C1 segment of cervical spinal cord (tissue), 14 donors: ENCODE data around the gene TMEM213.

Experiments used
- DNase-seq, 14 donors: peaks; one replicate each; lab custom pipeline; 2025; lab: John Stamatoyannopoulos, UW

The TMEM213 gene

GRCh38 chr7:138797715-138798320 lies at the start of gene TMEM213, which contains the start of gene ATP6V0A4:
TMEM213 (plus strand) TSS chr7:138797994; CDS start chr7:138798105, 111 bp downstream.
ATP6V0A4 (minus strand) TSS chr7:138798196; CDS start chr7:138771247, 26,949 bp downstream.
- no peak for DNase-seq

- no peak for DNase-seq
Measured at GRCh38 chr7:138748666-138749065, 49.1 kb upstream of the TMEM213 start.

GRCh38 chr7:138749960-138750359 lies 47.8 kb upstream of the TMEM213 start:
- DNase-seq: no peak

GRCh38 chr7:138750473-138750872 lies 47.3 kb upstream of the TMEM213 start:
- no peak for DNase-seq

DNA sequence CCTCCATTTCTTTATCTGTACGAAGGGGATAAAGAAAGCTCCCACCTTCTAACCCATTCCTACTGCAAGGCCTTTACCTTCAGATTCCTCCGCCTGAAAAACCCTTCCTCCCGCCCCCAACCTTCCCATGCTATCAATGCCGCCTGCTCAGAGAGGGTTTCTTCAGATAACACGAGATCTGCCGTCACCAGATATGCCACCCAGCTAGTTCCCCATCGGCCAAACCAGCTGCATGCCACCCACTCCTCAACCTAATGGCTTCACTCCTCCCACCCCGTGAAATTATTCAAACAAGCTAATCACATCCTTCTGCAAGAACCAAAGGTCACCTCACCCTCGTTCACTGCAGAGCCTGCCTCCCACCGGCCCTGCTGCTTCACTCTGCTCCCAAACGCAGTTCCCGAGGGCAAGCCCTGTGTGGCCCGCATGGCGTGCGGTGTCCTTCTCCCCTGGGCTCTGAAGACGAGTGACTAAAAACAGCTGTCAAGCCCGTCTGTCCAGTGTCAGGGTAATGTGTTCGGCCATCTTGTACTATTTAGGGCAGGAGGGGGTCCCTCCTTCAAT lies 46.8 kb upstream of the TMEM213 start:
- no peak for DNase-seq

DNA sequence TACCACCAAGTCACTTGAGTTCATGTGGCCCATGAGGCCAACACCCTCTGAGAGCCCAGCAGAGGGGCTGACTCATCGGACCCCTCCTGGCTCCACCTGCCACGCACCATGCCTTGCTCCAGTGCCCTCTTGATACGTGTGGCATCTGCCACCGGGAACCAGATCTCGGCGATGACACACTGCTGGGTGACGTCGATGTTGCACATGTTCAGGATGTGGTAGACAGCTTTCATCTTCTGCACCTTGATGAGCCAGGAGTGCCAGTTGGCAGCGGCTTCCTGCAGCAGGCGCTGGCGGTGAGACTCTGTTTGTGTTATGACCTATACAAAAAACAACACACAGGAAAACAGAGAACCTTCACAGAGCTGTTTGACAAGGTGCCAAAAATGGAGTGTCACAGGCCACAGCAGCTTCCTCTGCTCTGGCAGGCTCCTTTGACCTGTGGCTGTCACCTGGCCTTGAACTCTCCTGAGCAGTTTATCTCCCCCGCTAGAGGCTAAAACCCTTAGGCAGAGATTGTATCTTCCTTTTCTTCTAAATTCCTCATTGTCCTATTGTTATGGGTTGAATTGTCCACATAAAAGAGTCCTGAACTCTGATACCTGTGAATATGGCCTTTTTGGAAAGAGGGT lies 45.2 kb upstream of the TMEM213 start:
- no peak for DNase-seq

DNA sequence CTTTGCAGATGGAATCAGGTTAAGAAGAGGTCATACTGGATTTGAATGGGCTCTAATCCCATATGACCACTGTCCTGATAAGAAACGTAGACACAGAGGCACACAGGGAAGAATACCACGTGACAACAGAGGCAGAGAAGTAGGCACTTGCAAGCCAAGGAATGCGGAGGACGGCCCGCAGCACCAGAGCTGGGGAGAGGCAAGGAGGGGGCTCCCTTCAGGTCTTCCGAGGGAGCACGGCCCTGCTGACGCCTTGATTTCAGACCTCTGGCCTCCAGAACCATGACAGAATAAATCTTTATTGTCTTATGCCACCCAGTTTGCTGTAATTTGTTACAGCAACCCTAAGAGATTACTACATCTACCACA lies 44.7 kb upstream of the TMEM213 start:
- no peak for DNase-seq

GRCh38 chr7:138753610-138754009 lies 44.2 kb upstream of the TMEM213 start:
- no peak for DNase-seq

GRCh38 chr7:138755331-138755747 lies 42.5 kb upstream of the TMEM213 start:
- DNase-seq: no peak

DNA sequence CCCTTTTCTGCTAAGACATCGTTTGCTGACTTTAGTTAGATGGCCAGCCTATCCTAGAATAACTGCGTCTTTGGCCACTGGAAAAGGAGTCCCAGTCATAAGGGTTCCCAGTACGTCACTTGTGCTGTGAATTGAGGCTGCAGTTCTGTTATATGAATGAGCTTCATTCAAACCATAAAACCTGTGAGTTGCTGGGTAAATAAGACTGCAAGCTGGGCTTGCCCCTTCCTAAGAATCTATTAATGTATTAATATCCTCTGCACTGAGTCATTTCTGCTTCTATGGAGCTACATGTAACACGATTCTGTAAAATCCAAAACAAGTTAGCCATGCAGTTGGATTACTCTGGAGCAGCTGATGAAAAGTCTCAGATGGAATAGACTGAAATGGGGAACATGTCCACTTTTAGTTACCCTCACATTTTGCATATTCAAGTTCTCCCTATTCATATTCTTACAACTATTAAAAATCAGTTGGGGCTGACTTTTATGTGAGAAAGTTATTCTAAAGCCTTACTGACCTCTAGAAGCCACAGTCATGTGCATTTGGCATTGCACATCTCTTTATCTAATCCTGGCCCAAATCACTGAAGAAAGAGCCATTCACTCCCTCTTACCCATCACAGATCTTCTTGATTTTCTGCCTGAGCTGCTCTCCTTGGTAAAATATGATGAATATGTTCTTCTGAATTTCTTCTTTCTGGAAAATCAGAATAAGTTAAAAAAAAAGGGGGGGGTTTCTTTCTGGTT lies 41.8 kb upstream of the TMEM213 start:
- no peak for DNase-seq

DNA sequence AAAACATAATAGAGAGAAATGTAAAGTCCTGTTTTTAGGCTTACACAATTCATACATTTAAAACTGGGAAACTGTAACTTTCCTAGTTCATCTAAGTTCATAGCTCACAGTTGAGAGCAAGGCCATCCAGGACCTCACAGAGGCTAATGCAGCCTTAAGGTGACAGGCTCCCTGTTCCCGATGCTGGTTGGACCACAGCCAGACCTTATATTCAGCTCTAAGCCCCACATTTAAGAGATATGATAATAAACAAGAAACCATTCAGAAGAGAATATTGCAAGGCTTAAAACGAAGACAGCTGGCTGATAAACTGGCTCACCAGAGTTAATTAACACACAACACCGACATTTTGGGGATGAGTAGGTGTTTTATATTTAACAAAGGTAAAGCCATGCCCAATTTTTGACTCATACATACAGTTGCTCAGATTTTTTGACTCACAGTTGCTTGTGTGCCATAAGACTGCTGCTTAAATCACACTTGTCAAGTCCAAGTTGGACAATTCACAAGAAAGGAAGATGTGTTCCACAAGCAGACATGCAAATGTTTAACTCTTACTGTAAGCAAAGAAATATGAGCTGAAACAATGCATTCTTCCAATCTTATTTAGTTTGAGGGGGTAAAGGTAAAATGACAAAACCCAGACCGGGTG lies 41.1 kb upstream of the TMEM213 start:
- DNase-seq: no peak

DNA sequence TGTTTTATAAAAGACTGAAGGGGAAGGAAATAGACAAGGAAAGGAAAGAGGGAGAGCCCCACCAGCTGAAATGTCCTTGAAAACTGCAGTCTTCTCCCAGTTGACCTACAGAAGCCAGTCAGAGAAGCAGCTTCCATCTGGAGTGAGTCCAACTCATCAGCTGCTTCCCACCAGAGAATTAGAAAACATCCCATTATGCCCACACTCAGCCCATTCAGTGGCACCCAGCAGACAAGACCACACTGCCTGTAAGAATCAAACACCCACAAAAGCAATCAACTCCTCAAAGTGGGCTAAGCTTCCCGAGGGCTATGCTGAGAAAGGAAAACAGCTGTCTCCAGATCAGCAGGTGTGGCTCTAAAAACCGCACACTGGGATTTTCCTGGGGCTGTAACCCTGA lies 29.6 kb upstream of the TMEM213 start:
- no peak for DNase-seq

DNA sequence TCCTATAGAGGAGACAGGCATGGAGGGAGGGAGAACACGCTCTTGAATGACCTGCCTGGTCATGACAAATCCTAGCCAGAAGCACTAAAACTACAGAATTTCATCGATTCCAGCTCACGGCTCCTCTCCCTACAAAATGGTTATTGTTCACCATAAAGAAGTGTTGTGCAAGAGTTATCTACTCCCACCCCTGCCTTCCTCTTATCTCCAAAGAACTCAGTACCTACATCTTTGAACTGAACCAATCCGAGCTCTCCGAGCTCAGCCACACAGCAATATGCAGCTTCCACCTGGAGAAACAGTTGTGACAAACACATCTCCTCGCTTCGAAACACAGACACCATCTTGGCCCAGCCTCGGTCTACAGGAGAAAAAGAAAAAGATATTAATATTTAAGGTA lies 26.9 kb upstream of the TMEM213 start:
- no peak for DNase-seq

DNA sequence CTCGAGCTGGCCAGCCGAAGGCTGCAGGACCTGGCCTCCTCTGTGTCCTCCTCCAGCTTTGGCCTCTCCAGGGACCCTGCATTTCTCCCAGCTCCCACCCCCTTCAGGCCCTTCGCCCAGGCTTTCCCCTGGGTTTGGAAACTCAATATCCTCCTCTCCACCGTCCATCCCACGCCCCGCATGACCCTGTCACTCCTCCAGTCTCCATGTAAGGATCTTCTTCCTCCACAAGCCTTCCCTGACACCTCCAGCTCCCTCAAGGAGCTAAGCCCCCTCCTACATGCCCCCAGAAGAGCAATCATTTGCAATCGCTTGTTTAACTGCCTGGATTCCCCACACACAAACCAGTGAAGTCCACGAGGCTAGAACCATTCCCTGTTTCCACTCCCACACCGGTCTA lies 24.6 kb upstream of the TMEM213 start:
- no peak for DNase-seq

- DNase-seq: no peak
Measured at GRCh38 chr7:138773817-138774216, 24.0 kb upstream of the TMEM213 start.

GRCh38 chr7:138776166-138776833 lies 21.5 kb upstream of the TMEM213 start:
- no peak for DNase-seq

DNA sequence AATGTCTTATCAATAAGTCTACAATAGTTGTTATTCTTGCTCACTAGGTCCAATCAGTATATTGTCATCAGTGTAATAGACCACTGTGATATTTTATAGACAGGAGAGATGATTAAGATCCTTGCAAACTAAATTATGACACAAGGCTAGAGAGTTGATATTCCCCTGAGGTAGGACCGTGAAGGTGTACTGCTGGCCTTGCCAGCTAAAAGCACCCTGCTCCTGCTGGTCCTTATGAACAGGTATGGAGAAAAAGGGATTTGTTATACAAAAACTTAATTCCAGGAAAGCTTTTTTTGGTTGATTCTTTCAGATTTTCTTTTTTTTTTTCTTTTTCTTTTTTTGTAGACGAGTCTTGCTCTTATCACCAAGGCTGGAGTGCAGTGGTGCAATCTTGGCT lies 16.8 kb upstream of the TMEM213 start:
- DNase-seq: no peak

DNA sequence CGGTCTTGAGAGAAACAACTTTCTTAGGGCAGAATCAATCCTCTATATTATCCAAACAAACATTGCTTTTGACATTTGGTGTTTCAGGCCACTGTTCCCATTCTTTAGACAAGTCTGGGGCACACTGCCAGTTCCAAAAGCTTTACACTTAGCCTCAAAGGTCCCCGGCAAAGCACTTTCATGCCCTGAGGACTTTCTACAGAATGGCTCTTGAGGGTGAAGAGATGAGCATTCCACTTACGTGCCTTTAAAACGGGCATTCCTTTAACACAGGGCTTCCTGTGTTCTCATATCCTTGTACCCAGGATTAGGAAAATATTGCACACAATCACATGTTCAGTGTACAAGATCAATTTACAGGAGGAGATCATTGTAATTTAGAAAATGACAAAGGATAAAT lies 13.1 kb upstream of the TMEM213 start:
- DNase-seq: no peak

DNA sequence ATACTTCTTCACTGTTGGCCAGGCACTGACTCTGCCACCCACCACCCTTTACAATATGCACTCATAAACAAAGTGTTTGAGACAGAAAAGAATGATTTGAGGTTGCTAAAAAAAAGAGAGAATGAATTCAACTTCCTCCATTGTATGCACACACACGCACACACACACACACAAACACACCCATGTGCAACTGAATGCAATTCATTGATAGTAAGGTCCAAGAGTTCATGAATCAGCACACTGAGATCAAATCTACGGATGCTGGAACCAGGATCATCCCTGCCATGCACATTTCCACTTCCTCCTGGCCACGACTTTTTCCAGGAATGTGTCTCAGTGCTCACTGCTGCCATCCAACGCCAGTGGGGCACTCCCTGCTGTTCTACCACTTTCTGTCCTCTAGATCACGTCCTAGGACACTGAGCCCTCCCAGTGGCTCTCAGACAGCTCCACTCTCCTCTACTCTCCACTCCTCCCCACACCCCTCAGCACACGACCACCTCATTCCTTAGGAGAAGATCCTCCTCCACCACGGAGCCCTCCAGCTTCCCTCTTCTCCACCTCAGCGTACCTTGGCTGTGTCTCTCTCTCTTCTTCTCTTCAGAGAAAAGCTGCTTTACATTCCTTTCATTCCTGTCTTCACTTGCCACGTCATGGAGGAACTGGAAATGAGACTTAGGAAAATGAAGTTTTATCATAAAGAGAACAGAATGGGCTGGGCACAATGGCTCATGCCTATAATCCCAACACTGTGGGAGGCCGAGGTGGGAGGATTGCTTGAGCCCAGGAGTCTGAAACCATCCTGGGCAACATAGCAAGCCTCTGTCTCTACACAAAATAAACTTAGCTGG lies 12.0 kb upstream of the TMEM213 start:
- no peak for DNase-seq

GRCh38 chr7:138796038-138796615 lies 1.7 kb upstream of the TMEM213 start:
- DNase-seq: no peak
